K562 (cell line): ENCODE measurements around the gene RSPO1.

ENCODE experiments used
- CTCF ChIP-seq, 3 experiments: IDR thresholded peaks in 2 of 3; conservative IDR thresholded peaks in 1 of 3; 2 replicates each; pipeline ENCODE4 v1.5.1; 2011 to 2012; ENCODE audit warnings: low read length in 3 of 3, mild to moderate bottlenecking in 3 of 3, control low read depth in 2 of 3, improper control_type of control experiment in 1 of 3, inconsistent platforms in 1 of 3, low read depth in 1 of 3, mixed read lengths in 1 of 3, moderate library complexity in 1 of 3; ENCODE audit not compliant: insufficient read depth in 2 of 3
- EZH2 ChIP-seq: IDR thresholded peaks from 2 replicates; pipeline ENCODE4 v1.6.1; 2012; ENCODE audit warnings: low read depth, mild to moderate bottlenecking, inconsistent platforms, low read length, borderline replicate concordance
- HDAC8 ChIP-seq: fragments of 450-650 bp; IDR thresholded peaks from 2 replicates; pipeline ENCODE4 v1.6.1; 2016; ENCODE audit warnings: mild to moderate bottlenecking, missing genetic modification characterization, moderate library complexity, missing compliant biosample characterization
- POLR2A ChIP-seq: fragments of 450-650 bp; conservative IDR thresholded peaks from 2 replicates; pipeline ENCODE4 v1.6.1; 2016
- RBM22 ChIP-seq: fragments of 200-400 bp; formaldehyde crosslinking; IDR thresholded peaks from 2 replicates; pipeline ENCODE4 v1.6.1; 2018; ENCODE audit warnings: low read length, low read depth; ENCODE audit not compliant: poor library complexity, severe bottlenecking
- STAG1 ChIP-seq: sonication (generic); formaldehyde crosslinking; IDR thresholded peaks from 2 replicates; pipeline ENCODE4 v1.5.0; 2020; ENCODE audit warnings: missing genetic modification reagents, borderline replicate concordance
- ZNF354B ChIP-seq: fragments of 250-450 bp; sonication (Bioruptor Pico); IDR thresholded peaks from 2 replicates; pipeline ENCODE4 v1.4.0; 2020
- ZNF518B ChIP-seq: fragments of 250-450 bp; sonication (Bioruptor Pico); IDR thresholded peaks from 2 replicates; pipeline ENCODE4 v1.5.0; 2021; ENCODE audit warnings: mild to moderate bottlenecking, moderate library complexity
- ZNF780A ChIP-seq: fragments of 250-450 bp; sonication (Bioruptor Pico); IDR thresholded peaks from 2 replicates; pipeline ENCODE4 v1.5.0; 2021; ENCODE audit warnings: mild to moderate bottlenecking

GRCh38 chr1:37629008-37629407 lies 5.7 kb downstream of the RSPO1 start:
- TF ChIP-seq EZH2 (no peak), ZNF354B (CRISPR knock-in tag) (no peak), STAG1 (CRISPR knock-in tag) (no peak), ZNF518B (CRISPR knock-in tag) (no peak), CTCF (IDR thresholded peaks at IDR 0.05 in 2 of 3, conservative IDR thresholded peaks at IDR 0.05 in 1 of 3; ENCODE audit: insufficient read depth in 2 of 3, low read depth in 1 of 3, low read length in 3 of 3) (no peak), HDAC8 (tag) (no peak), POLR2A (no peak), ZNF780A (CRISPR knock-in tag) (no peak), RBM22 (no peak)
